Hepatocyte (in vitro differentiated cells): ENCODE measurements around the gene PRKG1.

Source experiments
- EZH2 ChIP-seq: fragments of 200-600 bp; sonication (generic); IDR thresholded peaks from 2 replicates; pipeline ENCODE4 v1.6.1; 2016; ENCODE audit warnings: antibody characterized with exemption, mild to moderate bottlenecking, borderline replicate concordance
- TF ChIP-seq, protein P1 (sequence below): fragments of 200-600 bp; sonication (generic); IDR thresholded peaks from 2 replicates; pipeline ENCODE4 v1.5.1; 2016; ENCODE audit warnings: antibody characterized with exemption, mild to moderate bottlenecking; ENCODE audit not compliant: poor library complexity

DNA sequence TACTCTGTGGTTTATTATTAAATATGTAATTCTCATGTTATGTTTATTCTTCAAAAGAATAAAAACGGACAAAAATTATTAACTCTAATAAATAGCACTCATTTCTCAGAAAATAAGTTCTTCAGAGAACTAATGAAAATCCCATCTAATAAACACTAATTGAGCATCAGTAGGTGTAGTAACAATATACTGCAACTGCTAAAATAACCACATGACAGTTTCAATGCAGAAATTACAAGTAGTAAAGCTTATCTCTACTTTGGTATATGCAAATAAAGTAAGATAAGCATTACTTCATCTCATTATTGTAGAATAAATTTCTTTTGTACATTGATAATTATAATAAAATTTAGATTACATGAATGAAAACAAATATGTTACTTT, 1183.4 kb downstream of the PRKG1 start:
- TF ChIP-seq, protein P1, sequence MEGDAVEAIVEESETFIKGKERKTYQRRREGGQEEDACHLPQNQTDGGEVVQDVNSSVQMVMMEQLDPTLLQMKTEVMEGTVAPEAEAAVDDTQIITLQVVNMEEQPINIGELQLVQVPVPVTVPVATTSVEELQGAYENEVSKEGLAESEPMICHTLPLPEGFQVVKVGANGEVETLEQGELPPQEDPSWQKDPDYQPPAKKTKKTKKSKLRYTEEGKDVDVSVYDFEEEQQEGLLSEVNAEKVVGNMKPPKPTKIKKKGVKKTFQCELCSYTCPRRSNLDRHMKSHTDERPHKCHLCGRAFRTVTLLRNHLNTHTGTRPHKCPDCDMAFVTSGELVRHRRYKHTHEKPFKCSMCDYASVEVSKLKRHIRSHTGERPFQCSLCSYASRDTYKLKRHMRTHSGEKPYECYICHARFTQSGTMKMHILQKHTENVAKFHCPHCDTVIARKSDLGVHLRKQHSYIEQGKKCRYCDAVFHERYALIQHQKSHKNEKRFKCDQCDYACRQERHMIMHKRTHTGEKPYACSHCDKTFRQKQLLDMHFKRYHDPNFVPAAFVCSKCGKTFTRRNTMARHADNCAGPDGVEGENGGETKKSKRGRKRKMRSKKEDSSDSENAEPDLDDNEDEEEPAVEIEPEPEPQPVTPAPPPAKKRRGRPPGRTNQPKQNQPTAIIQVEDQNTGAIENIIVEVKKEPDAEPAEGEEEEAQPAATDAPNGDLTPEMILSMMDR: no peak
- no peak for TF ChIP-seq EZH2
